SK-N-SH treated with all-trans-retinoic acid at 6 μM for 48 hours (cell line): ENCODE measurements around the gene RNF168.
"Not testable (repeated sequence)": the region's sequence is repeated elsewhere in the genome, so short reads cannot be mapped to it uniquely, and the experiment has no call there.

Experiments
- ATAC-seq: fragments of 200-7000 bp; cut with Tn5 transposase; 3 replicates; pipeline ENCODE4 v1.9.1; 2020; ENCODE audit warnings: mild to moderate bottlenecking, moderate library complexity
- BACH2 ChIP-seq: fragments of 250-450 bp; sonication (Bioruptor Pico); IDR thresholded peaks from 2 replicates; pipeline ENCODE4 v1.9.0; 2021; ENCODE audit warnings: mild to moderate bottlenecking, borderline replicate concordance
- CREB5 ChIP-seq: fragments of 250-450 bp; sonication (Bioruptor Pico); IDR thresholded peaks from 2 replicates; pipeline ENCODE4 v1.5.1; 2020; ENCODE audit warnings: low read depth, mild to moderate bottlenecking, moderate library complexity
- CSRNP3 ChIP-seq: fragments of 250-450 bp; sonication (Bioruptor Pico); IDR thresholded peaks from 2 replicates; pipeline ENCODE4 v1.5.1; 2021; ENCODE audit warnings: mild to moderate bottlenecking, moderate library complexity
- ESRRG ChIP-seq: fragments of 250-450 bp; sonication (Bioruptor Pico); IDR thresholded peaks from 2 replicates; pipeline ENCODE4 v1.6.1; 2021; ENCODE audit warnings: mild to moderate bottlenecking
- GLIS3 ChIP-seq: fragments of 250-450 bp; sonication (Bioruptor Pico); IDR thresholded peaks from 2 replicates; pipeline ENCODE4 v1.5.0; 2020; ENCODE audit warnings: mild to moderate bottlenecking, moderate library complexity
- ISL1 ChIP-seq: fragments of 250-450 bp; sonication (Bioruptor Pico); IDR thresholded peaks from 2 replicates; pipeline ENCODE4 v2.1.2; 2022; ENCODE audit warnings: mild to moderate bottlenecking, moderate library complexity
- OSR1 ChIP-seq: fragments of 250-450 bp; sonication (Bioruptor Pico); IDR thresholded peaks from 2 replicates; pipeline ENCODE4 v1.8.0; 2022; ENCODE audit warnings: moderate library complexity, mild to moderate bottlenecking, inconsistent platforms
- POU6F1 ChIP-seq: fragments of 250-450 bp; sonication (Bioruptor Pico); IDR thresholded peaks from 2 replicates; pipeline ENCODE4 v1.8.0; 2021; ENCODE audit warnings: low read depth, mild to moderate bottlenecking, moderate library complexity, borderline replicate concordance
- PPARA ChIP-seq: fragments of 250-450 bp; sonication (Bioruptor Pico); IDR thresholded peaks from 2 replicates; pipeline ENCODE4 v1.5.0; 2020; ENCODE audit warnings: mild to moderate bottlenecking, borderline replicate concordance
- RARB ChIP-seq: fragments of 250-450 bp; sonication (Bioruptor Pico); IDR thresholded peaks from 2 replicates; pipeline ENCODE4 v1.8.0; 2021; ENCODE audit warnings: mild to moderate bottlenecking, moderate library complexity
- TCF4 ChIP-seq: fragments of 250-450 bp; sonication (Bioruptor Pico); IDR thresholded peaks from 2 replicates; pipeline ENCODE4 v1.8.0; 2021; ENCODE audit warnings: mild to moderate bottlenecking, moderate library complexity, borderline replicate concordance
- TOX ChIP-seq: fragments of 250-450 bp; sonication (Bioruptor Pico); IDR thresholded peaks from 2 replicates; pipeline ENCODE4 v1.8.0; 2021; ENCODE audit warnings: mild to moderate bottlenecking, moderate library complexity, borderline replicate concordance
- ZC3H10 ChIP-seq: fragments of 250-450 bp; sonication (Bioruptor Pico); IDR thresholded peaks from 2 replicates; pipeline ENCODE4 v1.5.1; 2021; ENCODE audit warnings: mild to moderate bottlenecking, moderate library complexity
- ZFP3 ChIP-seq: fragments of 250-450 bp; sonication (Bioruptor Pico); IDR thresholded peaks from 2 replicates; pipeline ENCODE4 v1.5.0; 2020; ENCODE audit warnings: mild to moderate bottlenecking, moderate library complexity
- ZFP30 ChIP-seq: fragments of 450-650 bp; formaldehyde crosslinking; IDR thresholded peaks from 2 replicates; pipeline ENCODE4 v1.5.0; 2022; ENCODE audit warnings: mild to moderate bottlenecking, moderate library complexity
- ZNF565 ChIP-seq: fragments of 450-650 bp; formaldehyde crosslinking; conservative IDR thresholded peaks from 2 replicates; pipeline ENCODE4 v1.5.0; 2020; ENCODE audit warnings: low read depth, mild to moderate bottlenecking, moderate library complexity
- ZNF70 ChIP-seq: fragments of 450-650 bp; formaldehyde crosslinking; IDR thresholded peaks from 2 replicates; pipeline ENCODE4 v1.5.0; 2020; ENCODE audit warnings: mild to moderate bottlenecking, moderate library complexity
- ZNF8 ChIP-seq: fragments of 450-650 bp; formaldehyde crosslinking; IDR thresholded peaks from 2 replicates; pipeline ENCODE4 v1.5.0; 2020; ENCODE audit warnings: mild to moderate bottlenecking, moderate library complexity
- TF ChIP-seq, protein P1 (sequence below): fragments of 250-450 bp; sonication (Bioruptor Pico); IDR thresholded peaks from 2 replicates; pipeline ENCODE4 v1.5.0; 2020; ENCODE audit warnings: mild to moderate bottlenecking, moderate library complexity

Gene RNF168

DNA sequence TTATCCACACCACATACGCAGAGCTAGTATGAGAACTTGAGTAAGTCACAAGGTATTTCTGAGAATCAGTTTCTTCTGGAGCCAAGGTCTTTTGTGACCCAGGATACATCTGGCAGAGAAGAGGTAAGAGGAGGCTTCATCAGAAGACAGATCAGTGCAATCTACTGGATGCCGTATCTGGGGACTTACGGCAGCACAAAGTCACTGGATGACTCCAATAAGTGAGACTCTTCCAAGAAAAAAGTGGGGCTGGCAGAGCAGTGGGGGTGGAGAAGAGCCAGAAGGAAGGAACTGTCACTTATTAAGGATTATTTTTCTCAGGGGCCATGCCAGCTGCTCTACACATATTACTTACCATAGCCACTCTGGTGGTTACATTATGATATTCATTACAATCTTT lies 39.8 kb downstream of the RNF168 start:
- ATAC-seq: no peak
- TF ChIP-seq BACH2 (CRISPR knock-in tag): no peak
- TF ChIP-seq CREB5: no peak
- no peak for TF ChIP-seq ZC3H10 (CRISPR knock-in tag)
- TF ChIP-seq, protein P1, sequence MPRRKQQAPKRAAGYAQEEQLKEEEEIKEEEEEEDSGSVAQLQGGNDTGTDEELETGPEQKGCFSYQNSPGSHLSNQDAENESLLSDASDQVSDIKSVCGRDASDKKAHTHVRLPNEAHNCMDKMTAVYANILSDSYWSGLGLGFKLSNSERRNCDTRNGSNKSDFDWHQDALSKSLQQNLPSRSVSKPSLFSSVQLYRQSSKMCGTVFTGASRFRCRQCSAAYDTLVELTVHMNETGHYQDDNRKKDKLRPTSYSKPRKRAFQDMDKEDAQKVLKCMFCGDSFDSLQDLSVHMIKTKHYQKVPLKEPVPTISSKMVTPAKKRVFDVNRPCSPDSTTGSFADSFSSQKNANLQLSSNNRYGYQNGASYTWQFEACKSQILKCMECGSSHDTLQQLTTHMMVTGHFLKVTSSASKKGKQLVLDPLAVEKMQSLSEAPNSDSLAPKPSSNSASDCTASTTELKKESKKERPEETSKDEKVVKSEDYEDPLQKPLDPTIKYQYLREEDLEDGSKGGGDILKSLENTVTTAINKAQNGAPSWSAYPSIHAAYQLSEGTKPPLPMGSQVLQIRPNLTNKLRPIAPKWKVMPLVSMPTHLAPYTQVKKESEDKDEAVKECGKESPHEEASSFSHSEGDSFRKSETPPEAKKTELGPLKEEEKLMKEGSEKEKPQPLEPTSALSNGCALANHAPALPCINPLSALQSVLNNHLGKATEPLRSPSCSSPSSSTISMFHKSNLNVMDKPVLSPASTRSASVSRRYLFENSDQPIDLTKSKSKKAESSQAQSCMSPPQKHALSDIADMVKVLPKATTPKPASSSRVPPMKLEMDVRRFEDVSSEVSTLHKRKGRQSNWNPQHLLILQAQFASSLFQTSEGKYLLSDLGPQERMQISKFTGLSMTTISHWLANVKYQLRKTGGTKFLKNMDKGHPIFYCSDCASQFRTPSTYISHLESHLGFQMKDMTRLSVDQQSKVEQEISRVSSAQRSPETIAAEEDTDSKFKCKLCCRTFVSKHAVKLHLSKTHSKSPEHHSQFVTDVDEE (CRISPR knock-in tag): no peak
- TF ChIP-seq ISL1 (CRISPR knock-in tag): no peak
- TF ChIP-seq GLIS3 (CRISPR knock-in tag): no peak
- no peak for TF ChIP-seq ZNF70 (CRISPR knock-in tag)

GRCh38 chr3:196463478-196463756 lies 40.2 kb downstream of the RNF168 start:
- no peak for ATAC-seq
- TF ChIP-seq TOX (CRISPR knock-in tag) (no peak), RARB (CRISPR knock-in tag) (no peak), ZNF70 (CRISPR knock-in tag) (no peak), CSRNP3 (CRISPR knock-in tag) (no peak), ZNF8 (no peak), ZNF565 (no peak), ZFP3 (CRISPR knock-in tag) (no peak), POU6F1 (CRISPR knock-in tag) (no peak), OSR1 (no peak), ESRRG (CRISPR knock-in tag) (no peak), PPARA (no peak)
- TF ChIP-seq, protein P1 (CRISPR knock-in tag): no peak

- not testable (repeated sequence) for ATAC-seq
Observed at GRCh38 chr3:196462680-196463477, 40.7 kb downstream of the RNF168 start.

DNA sequence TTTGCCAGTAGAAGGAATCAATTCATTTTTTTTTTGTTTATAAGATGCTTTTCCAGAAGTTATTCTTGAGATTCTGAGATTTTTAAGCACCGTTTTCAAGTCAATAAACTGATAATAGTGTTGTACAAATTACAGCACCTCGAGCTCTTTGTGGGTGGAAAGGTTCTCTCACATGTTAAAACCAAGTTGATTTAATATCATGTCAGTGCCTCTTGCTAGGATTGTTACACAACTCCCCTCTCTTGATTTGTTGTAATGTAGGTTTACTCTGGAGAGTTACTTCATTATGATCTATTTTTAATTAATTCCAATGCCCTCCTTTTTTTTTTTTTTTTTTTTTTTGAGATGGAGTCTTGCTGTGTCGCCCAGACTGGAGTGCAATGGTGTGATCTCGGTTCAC lies 45.5 kb downstream of the RNF168 start:
- ATAC-seq: no peak

DNA sequence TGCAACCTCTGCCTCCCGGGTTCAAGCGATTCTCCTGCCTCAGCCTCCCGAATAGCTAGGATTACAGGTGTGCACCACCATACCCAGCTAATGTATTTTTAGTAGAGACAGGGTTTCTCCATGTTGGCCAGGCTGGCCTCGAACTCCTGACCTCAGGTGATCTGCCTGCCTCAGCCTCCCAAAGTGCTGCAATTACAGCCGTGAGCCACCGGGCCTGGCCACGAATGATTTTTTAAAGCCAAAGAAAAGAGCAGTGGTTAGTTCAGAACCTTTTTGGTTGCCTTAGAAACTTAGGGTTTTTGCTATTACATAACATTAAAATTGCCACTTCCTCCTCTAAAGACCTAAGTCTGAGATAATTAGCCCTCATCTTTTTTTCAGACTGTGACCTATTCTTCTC lies 46.1 kb downstream of the RNF168 start:
- not testable (repeated sequence) for ATAC-seq

More for the DNA sequence above, 45.5 kb downstream of the RNF168 start:
- TF ChIP-seq PPARA: no peak
- no peak for TF ChIP-seq TCF4 (CRISPR knock-in tag)
- no peak for TF ChIP-seq OSR1
- TF ChIP-seq ZFP3 (CRISPR knock-in tag): no peak
- no peak for TF ChIP-seq ZNF8
- no peak for TF ChIP-seq CREB5
- TF ChIP-seq ZFP30 (CRISPR knock-in tag): no peak
